ENCODE results near the gene SMARCD3. TPM values are rescaled to one million over a fixed set of nuclear protein-coding genes. Genes with fewer than 3 reads are reported as not detected.

The SMARCD3 gene
- total RNA-seq, 4 donors from 2014 or later: 42.2 to 56.7 (median 47.2) TPM

DNA sequence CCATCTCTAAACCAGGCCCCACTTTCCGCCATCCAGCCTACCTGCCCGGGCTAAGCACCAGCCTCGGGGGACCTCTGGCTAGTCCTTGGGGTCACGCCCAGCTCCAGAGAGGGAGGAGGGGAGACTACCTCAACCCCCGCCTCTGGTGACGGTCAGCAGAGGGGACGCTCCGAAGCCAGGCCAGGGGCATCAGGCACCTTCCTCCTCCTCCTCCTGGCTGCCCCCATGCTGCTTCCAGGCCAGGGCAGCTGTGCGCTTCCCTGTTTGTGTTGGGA, 4.0 kb upstream of the SMARCD3 start:
- WGBS, 2 donors: 10 to 30% methylated on average over 6 to 9 of the region's 9 CpGs
- DNase-seq: no peak
- Histone ChIP-seq H3K27ac (peak overlapping the region in 2 of 3 donors; percentile 63 to 88), H3K36me3 (no peaks in the 10 kb centered on the region), H3K4me3 (replicated peaks in 1 of 3) (peak overlapping the region in 2 of 3 donors; percentile 54 to 96), H3K4me1 (peaks cover 28 to 42% of the 10 kb centered on the region in 2 donors), H3K9me3 (no peaks in the 10 kb centered on the region), H3K27me3 (no peaks in the 10 kb centered on the region)
- intact Hi-C loops (cut with DNase I): no loop called here
- no peak for TF ChIP-seq POLR2A (IDR thresholded peaks at IDR 0.05)
- TF ChIP-seq, protein P1, sequence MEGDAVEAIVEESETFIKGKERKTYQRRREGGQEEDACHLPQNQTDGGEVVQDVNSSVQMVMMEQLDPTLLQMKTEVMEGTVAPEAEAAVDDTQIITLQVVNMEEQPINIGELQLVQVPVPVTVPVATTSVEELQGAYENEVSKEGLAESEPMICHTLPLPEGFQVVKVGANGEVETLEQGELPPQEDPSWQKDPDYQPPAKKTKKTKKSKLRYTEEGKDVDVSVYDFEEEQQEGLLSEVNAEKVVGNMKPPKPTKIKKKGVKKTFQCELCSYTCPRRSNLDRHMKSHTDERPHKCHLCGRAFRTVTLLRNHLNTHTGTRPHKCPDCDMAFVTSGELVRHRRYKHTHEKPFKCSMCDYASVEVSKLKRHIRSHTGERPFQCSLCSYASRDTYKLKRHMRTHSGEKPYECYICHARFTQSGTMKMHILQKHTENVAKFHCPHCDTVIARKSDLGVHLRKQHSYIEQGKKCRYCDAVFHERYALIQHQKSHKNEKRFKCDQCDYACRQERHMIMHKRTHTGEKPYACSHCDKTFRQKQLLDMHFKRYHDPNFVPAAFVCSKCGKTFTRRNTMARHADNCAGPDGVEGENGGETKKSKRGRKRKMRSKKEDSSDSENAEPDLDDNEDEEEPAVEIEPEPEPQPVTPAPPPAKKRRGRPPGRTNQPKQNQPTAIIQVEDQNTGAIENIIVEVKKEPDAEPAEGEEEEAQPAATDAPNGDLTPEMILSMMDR (IDR thresholded peaks at IDR 0.05): no peak

DNA sequence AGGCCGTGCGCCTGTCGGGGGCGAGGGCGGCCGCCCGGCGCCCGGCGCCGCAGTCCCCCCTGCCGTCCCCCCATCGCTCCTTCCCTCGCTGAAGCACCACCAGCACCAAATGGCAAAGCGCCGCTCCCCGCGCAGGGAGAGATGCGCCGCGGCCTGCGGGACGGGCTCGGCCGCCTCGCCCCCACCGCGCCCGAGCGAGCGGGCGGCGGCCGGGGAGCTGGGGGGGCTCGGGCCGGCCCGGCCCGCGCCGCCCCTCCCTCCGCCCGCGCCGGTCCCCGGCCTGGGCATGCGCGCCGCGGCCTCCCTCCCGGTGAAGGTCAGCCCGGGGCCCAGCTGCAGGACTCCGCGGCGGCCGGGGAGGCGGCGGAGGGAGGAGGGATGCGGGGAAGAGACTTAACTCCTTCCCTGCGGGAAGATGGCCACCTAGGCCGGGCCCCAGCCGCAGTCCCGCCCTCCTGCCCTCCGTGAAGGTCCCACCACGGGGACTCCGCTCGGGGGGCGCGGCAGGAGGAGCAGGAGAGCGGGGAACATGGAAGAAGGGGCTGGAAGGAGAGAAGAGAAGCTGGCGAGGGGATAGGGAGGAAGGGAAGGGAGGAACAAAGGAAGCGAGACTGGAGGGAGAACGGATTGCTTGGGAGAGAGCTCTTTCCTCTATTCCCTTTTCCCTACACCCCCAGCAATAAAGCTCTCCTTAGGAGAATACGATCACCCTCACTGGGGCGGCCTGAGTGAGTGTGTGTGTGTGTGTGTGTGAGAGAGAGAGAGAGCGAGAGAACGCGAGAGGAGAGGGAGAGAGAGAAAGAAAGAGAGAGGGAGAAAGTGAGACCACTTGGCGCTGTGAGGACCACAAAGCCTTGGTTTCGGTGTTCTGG, 3.4 kb upstream of the SMARCD3 start:
- peak in 1 of 2 donors; percentile 53 for TF ChIP-seq POLR2A (IDR thresholded peaks at IDR 0.05)
- TF ChIP-seq, protein P1 (IDR thresholded peaks at IDR 0.05): no peak
- Histone ChIP-seq H3K4me1 (peaks cover 34 to 48% of the 10 kb centered on the region in 2 donors), H3K27ac (peak overlapping the region; percentile 80 to 88 (median 87)), H3K4me3 (replicated peaks in 1 of 3) (peak overlapping the region in 2 of 3 donors; percentile 54 to 96), H3K36me3 (no peaks in the 10 kb centered on the region), H3K9me3 (no peaks in the 10 kb centered on the region), H3K27me3 (no peaks in the 10 kb centered on the region)
- intact Hi-C loops (cut with DNase I): no loop called here
- 2 to 3% methylated on average over 28 to 42 of the region's 79 CpGs for WGBS, 2 donors
- peak; percentile 72 to 73 for DNase-seq

- H3K27me3 ChIP-seq: no peaks in the 10 kb centered on the region
- H3K9me3 ChIP-seq: no peaks in the 10 kb centered on the region
- H3K4me1 ChIP-seq: peaks cover 38 to 54% of the 10 kb centered on the region in 2 donors
- H3K27ac ChIP-seq: peak overlapping the region; percentile 80 to 83 (median 80)
- TF ChIP-seq, protein P1 (IDR thresholded peaks at IDR 0.05): no peak
- TF ChIP-seq POLR2A (IDR thresholded peaks at IDR 0.05): no peak
- DNase-seq: peak; percentile 31 to 40
- WGBS, 2 donors: 11 to 13% methylated on average over 2 to 4 of the region's 19 CpGs
- intact Hi-C loops (cut with DNase I): no loop called here
- peak overlapping the region in 2 of 3 donors; percentile 51 to 54 for H3K4me3 ChIP-seq (replicated peaks in 1 of 3)
- H3K36me3 ChIP-seq: no peaks in the 10 kb centered on the region
Measured at GRCh38 chr7:151251328-151251688, 2.8 kb upstream of the SMARCD3 start.

DNA sequence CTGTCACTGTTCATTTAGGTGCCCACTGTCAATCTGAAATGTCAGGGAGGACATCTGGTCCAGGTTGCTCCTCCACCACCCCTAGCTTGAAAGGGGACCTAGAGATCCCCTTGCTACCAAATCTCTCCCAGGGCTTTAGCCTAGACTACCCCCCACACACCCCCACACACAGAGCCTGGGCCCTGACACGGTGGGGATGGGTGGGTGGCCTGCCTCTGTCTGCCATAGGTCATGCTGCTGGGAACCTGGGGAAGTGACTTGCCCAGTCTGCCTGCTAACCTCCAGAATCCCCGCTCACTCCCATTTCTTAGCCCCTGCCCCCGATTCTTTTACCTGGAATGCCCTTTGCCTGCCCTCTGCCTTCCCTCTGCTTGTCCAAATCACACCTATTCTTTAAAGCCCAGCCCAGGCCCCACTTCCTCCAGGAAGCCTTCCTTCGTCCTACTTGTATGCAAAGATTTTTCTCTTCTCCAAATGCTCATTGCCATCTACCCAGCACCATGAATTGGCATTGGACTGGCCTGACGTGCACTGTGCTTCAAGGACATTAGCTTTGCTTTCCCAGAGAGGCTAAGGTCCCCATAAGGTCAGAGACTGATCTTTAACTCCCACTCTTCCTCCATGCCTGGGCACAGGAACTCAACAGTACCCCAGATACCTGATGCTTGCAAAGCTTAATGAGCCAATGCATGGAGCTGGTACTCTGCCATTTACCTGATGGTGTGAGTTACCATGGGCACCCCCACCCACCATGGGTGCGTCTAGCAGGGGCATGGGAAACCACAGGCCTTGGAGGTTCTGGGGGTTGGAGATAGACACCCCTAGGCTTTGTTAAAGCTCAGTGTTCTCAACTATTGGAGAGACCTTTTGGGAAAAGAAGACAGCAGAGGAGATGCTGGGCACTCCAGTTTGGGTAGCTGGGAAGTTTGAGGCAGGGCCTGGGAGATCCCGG, 2.0 kb upstream of the SMARCD3 start:
- H3K4me1 ChIP-seq: peaks cover 40 to 61% of the 10 kb centered on the region in 2 donors
- intact Hi-C loops (cut with DNase I): no loop called here
- no peak for TF ChIP-seq POLR2A (IDR thresholded peaks at IDR 0.05)
- TF ChIP-seq, protein P1 (IDR thresholded peaks at IDR 0.05): no peak

More for the DNA sequence above, 2.0 kb upstream of the SMARCD3 start:
- Histone ChIP-seq H3K36me3 (no peaks in the 10 kb centered on the region), H3K4me3 (replicated peaks in 1 of 3) (no peak overlapping the region), H3K9me3 (no peaks in the 10 kb centered on the region), H3K27ac (peak overlapping the region in 2 of 3 donors; percentile 88 to 91), H3K27me3 (no peaks in the 10 kb centered on the region)
- no peak for DNase-seq
- 69 to 81% methylated on average over 7 of the region's 7 CpGs for WGBS, 2 donors

Data from thyroid gland (tissue), 4 donors.